ENCODE measurements around the gene ZNF76.

GRCh38 chr6:35299674-35300073 lies 40.1 kb downstream of the ZNF76 start:
- TF ChIP-seq POLR2AphosphoS5 (IDR thresholded peaks at IDR 0.05; ENCODE audit: low read depth, low read length) (no peak), POLR2A (IDR thresholded peaks at IDR 0.05; ENCODE audit: low read depth, low read length) (no peak), TAF1 (IDR thresholded peaks at IDR 0.05; ENCODE audit: low read depth, low read length) (no peak), POU2F2 (IDR thresholded peaks at IDR 0.05; ENCODE audit: low read depth, low read length) (no peak), SPI1 (IDR thresholded peaks at IDR 0.05; ENCODE audit: low read depth, low read length) (peak; percentile 54)

Data from GM12891 (cell line).